GM10847 (cell line): ENCODE data around the gene ELP1.

ENCODE experiments used
- POLR2A ChIP-seq: IDR thresholded peaks from 2 replicates; pipeline ENCODE4 v1.6.1; 2011; ENCODE audit not compliant: insufficient read length; ENCODE audit errors: extremely low read depth

ELP1 gene

DNA sequence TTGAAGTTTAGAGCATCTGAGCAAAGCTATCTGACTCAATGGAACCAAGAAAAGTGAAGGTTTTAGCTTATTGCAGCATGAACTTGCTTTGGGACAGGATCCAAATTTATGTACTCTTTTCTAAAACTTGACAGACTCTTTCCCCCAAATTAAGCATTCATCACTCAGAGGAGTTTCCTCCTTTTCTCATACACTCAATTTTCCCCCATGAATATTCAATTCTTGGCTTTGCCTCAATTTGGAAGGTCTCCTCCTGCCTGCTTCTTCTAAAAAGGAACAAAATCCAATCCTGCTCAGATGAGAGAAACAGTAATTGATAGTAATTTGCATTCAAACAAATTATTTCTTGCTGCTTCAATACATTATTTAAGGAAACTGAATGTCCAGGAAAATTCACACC lies 66.8 kb downstream of the ELP1 start:
- TF ChIP-seq POLR2A: no peak

DNA sequence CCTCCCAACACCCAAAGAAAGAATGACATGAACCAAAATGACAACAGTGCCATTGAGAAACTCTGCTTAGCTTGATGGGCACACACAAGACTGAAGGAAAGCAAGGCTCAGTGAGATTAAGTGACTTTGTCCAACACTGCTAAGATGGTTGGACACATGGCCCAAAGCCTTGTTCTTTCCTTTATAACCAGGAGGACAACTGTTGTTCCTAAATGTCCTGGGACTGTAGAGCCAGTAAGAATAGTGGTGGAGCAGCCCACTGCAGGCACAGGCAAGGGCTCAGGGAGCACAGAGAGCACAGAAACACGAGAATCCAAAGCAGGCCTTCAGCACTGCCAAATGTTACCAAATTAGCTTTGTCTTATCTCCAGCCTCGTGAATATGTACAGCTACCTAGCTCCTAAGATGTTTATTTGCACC lies 67.9 kb downstream of the ELP1 start:
- TF ChIP-seq POLR2A: no peak

DNA sequence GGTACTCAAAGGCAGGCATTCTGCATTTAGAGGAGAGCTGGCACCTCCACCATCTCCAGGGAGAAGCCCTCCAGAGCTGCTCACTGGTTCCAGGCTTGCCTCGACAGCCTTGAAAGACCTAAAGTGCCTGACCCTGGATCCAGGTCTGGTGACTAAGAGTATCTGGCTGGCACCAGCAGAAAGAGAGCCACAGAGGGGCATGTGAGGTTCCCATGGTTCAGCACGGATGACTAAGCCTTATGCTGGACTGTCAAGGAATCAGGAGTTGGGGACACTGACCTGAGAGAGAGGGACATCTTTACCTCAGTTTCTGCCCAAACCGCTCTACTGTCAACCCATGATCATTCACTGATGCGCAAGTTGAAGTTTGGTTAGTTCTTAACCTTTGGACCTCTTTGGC lies 68.9 kb downstream of the ELP1 start:
- no peak for TF ChIP-seq POLR2A

DNA sequence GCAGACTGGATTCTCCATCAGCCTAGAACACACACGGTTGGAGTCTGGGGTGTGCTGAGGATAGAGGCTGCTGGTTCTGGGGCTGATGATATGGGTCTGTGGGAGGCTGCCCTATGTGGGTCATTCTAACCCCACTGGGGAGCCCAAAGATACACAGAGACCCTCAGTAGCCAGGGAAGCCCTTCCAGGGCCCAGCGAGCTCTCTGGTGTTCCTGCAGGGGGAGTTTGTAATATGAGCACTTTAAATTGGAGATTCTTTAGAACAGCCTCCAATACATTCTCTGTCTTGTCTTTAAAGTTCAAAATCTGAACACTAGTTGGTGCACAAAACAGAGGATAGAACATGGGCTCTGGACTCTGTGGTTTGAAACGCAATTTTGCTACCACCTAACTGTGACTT lies 69.5 kb downstream of the ELP1 start:
- no peak for TF ChIP-seq POLR2A

DNA sequence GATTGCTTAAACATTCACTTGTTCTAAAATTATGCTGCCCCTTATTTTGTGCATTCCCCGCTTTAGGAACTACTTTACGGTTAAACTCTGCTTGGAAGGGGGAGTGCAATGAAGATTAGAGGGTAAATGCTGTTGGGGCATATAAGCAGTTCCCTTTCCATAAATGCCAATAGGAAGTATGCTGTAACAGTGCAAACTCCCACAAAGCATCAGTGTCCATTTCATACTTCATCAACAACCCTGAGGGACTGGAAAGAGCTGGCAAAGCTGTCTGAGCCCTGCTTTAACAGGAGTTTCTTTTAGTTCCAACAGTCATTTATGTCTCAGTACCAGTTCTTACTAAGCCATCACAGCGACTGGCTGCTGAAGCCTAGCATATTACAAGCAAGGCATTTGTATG lies 70.0 kb downstream of the ELP1 start:
- no peak for TF ChIP-seq POLR2A

DNA sequence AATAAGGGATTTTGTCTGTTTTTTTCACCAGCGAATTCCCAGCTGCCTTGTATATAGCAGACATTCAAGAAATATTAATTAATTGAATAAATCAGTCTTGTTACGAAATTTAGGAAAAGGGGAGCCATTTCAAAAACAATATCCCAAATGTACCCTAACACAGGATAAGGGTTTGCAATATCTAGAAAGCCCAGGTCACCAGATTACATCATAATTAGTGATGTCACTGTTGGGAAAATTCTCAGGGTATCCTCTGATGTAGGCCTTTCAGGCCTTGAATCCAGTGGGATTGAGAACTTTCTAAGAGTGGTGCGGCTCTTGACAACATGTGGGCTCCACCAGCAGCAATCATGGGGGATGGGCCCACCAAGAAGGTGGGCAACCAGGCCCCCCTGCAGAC lies 71.9 kb downstream of the ELP1 start, which contains the start of gene ACTL7A:
TSS of gene ACTL7A (plus strand) at position 270 of the 400 bp plus-strand sequence. CDS start at position 327, 57 bp downstream.
- TF ChIP-seq POLR2A: no peak

DNA sequence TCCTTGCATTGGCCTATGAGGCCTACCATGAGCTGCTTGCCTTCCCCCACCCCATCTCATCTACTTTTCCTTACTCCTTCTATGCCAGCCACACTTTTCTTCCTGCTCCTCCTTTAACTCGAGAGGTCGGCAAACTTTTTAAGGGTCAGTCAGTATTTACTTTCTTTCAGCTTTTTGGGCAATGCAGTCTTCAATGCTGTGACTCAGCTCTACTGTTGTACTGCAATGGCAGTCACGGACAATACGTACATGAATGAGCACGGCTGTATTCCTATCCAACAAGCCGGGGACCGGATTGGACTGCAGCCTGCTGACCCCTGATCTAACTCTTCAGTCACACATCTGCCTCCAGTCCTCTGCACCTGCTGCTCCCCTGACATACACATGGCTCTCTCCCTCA lies 72.5 kb downstream of the ELP1 start:
- TF ChIP-seq POLR2A: no peak

DNA sequence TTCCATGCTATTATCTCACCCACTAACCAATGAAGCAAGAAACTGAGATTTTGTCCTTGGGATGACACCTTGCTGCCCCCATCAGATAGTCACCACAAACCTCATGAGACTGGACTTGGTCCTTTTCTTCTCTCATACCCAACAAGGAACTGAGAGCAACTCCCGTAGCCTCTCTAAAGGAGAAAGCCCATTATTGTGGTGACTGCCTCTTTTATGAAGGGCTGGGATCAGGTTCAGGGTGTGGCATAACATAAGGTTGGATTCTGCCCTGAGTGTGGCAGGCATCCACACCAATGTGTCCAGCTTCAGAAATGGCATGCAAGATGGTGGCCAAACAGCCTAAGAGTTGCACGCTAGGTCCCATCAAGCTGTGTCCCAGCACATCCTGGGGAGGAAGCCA lies 73.2 kb downstream of the ELP1 start:
- TF ChIP-seq POLR2A: no peak

DNA sequence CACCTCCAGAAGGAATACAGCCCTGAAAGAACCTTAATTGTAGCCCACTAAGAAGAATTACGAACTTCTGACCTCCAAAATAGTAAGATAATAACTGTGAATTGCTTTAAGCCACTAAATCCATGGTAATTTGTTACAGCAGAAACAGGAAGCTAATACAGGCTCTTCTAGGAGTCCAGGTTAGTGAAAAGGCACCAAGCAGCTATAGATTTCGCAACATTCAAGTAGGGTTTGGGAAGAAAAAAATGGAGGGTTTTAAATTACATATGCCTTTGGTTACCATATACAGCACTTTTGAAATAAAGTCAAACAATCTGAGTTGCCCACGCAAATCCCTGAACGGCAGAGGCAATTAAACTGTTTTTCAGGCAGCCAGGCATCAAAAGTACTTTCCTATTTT lies 73.6 kb downstream of the ELP1 start:
- TF ChIP-seq POLR2A: no peak

DNA sequence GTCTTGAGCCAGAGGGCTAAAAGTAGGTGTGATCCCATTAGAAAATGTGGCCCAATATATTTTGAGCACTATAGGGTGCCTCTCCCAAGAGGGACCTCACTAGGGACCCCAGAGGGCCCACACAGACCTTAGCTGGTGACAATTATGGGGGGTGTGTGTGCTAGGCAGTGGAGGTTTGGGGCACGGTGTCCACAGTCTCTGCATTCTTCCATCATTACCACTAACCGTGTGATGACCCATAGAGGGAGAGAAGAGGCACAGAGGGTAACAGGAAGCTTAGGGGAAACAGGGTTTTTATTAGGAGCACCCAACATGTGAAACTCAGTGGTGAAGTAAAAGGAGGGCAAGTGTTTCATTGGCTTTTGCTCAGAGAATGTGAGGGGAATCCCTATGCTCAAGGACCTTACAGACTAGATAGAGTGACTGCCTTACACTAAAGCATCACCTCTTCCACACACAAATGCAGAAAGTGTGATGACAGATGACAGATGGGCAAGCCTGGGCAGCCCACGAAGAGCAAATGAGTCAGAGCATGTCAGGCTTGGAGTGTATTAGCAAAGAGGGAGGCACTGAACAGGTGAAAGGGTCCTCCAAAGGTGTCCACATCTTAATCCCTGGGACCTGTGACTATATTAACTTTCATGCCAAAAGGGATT lies 74.3 kb downstream of the ELP1 start:
- no peak for TF ChIP-seq POLR2A

DNA sequence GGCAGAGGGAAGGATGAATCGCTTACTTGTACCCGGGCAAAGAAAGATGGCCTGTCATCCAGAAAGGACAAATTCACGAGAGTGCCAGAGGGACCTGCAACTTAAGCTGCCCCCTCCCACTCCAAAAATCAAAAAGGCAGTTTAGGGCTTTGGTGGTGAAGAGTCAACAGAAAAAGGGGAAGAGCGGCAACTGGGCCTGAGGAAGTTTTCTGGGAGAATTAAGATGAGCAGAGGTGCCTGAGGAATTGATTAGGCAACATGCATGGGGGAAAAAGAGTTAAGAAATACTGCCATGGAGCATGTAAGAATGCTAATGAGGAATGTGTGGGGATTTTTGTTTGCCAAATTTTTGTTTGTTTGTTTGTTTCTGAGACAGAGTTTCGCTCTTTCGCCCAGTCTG lies 76.4 kb downstream of the ELP1 start:
- no peak for TF ChIP-seq POLR2A

DNA sequence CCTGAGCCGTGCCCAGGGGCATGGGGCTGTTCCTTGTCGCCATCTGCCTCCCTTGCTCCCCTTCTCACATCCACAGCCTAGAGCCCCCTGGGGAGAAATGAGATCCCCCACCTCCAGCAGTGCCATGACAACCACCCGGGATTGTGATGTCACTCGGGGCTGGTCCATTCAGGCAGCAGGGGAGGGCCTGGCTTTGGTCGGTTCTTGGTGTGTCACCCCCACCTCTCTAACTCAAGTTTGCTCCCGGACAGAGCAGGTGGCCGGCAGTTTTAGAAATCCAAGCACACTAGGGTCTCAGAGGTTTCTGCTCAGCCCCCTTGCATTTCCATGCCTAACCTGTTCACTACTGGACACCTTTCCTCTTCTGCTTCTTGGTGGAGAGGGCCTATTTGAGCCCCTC lies 78.0 kb downstream of the ELP1 start, which contains the start of gene ACTL7B:
TSS of gene ACTL7B (minus strand) at position 99 of the 400 bp plus-strand sequence. CDS start at position 43, 56 bp downstream.
- no peak for TF ChIP-seq POLR2A

DNA sequence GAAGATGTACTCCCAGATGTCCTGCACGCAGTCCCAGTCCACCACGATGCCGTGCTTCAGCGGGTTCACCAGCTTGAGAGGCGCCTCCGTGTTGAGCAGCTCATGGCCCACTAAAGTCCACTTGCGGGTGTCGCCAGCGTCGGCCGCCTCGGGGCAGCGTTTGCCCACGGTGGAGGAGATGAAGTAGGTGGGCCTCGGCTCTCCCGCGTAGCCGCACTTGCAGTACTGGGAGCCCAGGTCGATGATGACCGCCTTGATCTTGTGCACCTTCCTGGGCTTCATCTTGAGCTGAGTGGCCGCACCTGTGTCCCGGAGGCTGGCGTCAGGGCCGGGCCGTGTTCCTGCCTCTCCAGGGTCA lies 78.4 kb downstream of the ELP1 start:
- no peak for TF ChIP-seq POLR2A

DNA sequence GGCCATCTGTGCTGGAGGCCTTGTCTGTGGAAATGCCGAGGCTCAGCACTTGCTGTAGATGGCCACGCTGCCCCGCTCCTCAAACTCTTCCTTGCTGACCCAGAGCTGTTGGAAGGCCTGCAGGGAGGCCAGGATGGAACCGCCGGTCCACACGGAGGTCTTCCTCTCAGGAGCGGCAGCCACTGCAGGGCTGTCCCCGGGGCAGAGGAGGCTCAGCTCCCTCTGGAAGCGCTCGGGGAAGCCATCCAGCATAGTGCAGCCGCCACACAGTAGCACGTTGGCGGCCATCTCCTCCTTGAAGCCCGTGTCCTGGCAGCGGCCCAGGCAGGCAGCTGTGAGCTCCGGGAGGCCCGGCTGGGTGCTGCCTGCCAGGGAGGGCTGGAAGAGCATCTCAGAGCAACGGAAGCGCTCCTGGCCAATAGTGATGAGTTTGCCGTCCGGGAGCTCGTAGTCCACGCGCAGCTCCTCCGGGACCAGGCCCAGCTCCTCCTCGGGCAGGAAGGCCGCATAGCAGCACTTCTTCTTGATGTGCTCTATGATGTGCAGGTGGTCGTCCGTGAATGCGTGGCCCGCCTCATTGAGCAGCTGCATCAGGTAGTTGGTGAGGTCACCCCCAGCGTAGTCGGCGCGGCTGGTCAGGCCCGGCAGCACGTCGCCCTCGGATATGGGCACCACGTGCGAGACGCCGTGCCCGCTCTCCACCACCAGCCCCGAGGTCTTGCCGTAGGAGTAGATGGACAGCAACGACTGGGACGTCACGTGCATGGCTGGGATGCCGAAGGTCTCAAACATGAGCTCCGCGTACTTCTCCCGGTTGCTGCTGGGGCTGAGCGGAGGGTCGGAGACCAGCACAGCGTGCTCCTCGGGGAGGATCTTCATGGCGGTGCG lies 79.0 kb downstream of the ELP1 start:
- no peak for TF ChIP-seq POLR2A

DNA sequence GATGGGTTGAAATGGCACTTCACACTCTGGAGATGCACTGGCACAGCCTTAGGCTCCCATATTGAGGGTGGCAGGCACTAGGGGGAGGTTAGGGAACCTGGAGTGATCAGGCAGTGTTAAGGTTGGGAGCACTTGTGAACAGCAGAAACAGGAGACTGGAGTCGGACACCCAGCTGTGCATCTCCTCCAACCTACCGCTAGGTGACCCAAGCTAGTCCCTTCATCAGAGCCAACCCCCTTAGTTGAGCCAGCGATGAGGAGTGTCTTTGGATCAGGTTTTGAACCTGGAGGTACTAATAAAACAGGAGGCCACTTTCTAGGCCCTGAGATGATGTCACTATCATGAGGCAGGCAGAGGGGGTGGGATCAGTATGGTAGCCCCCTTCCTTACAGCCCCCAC lies 79.8 kb downstream of the ELP1 start:
- no peak for TF ChIP-seq POLR2A

DNA sequence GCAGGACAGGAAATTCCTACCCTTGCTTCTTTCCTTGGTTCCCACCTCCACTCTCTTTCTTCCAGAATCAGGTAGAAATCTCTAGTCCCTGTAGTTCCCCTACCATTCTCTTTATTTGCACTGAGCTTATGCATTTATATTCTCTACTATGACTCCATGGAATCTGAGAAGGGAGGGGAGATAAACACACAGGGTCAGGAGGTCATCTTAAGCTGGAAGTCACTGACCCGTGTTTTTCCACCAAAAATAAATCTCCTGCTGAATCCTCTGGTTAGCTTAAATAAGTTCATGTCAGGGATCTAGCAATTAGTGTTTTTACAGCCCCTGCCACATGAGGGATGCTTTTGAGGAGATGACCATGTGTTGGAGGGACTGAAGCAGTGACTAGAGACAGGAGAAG lies 81.8 kb downstream of the ELP1 start:
- TF ChIP-seq POLR2A: no peak
